WERI-Rb-1 (cell line): Measurements from ENCODE around the gene MMP19.

ENCODE experiments used
- DNase-seq: peaks from one replicate; pipeline ENCODE4 v3.0.0-alpha.2; 2020
- H3K27ac ChIP-seq: fragments of 250-450 bp; sonication (Bioruptor Pico); 2 replicates; pipeline ENCODE4 v1.5.1; 2020; ENCODE audit warnings: mild to moderate bottlenecking, moderate library complexity
- H3K27me3 ChIP-seq: fragments of 250-450 bp; sonication (Bioruptor Pico); 2 replicates; pipeline ENCODE4 v1.5.1; 2021; ENCODE audit warnings: mild to moderate bottlenecking, low read depth, moderate library complexity; ENCODE audit not compliant: insufficient read depth, severe bottlenecking
- H3K36me3 ChIP-seq: fragments of 250-450 bp; sonication (Bioruptor Pico); 2 replicates; pipeline ENCODE4 v1.5.1; 2020; ENCODE audit warnings: mild to moderate bottlenecking, moderate library complexity
- H3K4me3 ChIP-seq: 2 replicates; pipeline ENCODE4 v1.5.1; 2011; ENCODE audit warnings: low read depth, mild to moderate bottlenecking, control low read depth, low read length
- H3K9me3 ChIP-seq: fragments of 250-450 bp; sonication (Bioruptor Pico); 2 replicates; pipeline ENCODE4 v1.5.1; 2021; ENCODE audit warnings: mild to moderate bottlenecking, moderate library complexity; ENCODE audit not compliant: severe bottlenecking
- TF ChIP-seq, protein P1 (sequence below): IDR thresholded peaks from 2 replicates; pipeline ENCODE4 v1.5.1; 2011; ENCODE audit warnings: low read depth, mild to moderate bottlenecking, control low read depth, inconsistent platforms, low read length

MMP19 gene, protein sequence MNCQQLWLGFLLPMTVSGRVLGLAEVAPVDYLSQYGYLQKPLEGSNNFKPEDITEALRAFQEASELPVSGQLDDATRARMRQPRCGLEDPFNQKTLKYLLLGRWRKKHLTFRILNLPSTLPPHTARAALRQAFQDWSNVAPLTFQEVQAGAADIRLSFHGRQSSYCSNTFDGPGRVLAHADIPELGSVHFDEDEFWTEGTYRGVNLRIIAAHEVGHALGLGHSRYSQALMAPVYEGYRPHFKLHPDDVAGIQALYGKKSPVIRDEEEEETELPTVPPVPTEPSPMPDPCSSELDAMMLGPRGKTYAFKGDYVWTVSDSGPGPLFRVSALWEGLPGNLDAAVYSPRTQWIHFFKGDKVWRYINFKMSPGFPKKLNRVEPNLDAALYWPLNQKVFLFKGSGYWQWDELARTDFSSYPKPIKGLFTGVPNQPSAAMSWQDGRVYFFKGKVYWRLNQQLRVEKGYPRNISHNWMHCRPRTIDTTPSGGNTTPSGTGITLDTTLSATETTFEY

DNA sequence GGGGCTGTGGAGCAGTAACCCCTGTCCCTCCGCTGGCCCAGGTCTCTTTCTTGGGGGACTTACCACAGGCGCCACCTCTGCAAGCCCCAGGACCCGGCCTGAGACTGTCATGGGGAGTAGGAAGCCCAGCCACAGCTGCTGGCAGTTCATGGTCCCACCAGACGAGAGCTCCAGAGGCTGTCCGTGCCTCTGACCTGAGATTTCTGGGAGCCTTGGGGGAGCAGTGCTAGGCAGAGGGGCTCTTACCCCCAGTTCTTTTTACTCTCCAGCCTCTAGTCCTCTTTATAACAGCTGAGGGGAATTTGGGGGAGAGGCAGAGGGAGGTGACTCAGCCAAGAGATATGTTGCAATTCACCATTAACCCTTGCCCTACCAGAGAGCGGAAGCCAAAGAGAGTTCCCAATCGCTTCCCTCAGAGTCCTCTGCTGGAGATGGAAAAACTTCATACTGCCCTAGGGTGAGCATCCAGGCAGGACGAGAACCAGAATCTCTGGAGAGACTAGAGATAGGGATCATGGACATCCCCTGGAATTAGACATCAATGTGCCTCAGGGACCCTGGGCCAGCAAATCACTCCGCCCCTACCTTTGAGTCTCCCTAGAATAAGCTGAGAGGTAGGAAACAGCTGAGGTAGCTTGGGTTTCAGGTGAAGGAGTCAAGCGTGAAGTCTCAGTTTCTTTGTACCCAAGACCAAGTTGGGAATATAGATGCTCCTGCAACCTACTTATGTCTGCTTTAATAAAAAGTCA lies at the start of gene MMP19:
TSS of gene MMP19 (minus strand) at position 256 of the 749 bp plus-strand sequence. CDS start at position 150, 106 bp downstream.
- Histone ChIP-seq H3K36me3 (no peaks in the 10 kb centered on the region), H3K27ac (no peak within 1 kb of the TSS), H3K27me3 (no peaks in the 10 kb centered on the region), H3K4me3 (no peak within 1 kb of the TSS), H3K9me3 (no peaks in the 10 kb centered on the region)
- DNase-seq = no peak
- TF ChIP-seq, protein P1, sequence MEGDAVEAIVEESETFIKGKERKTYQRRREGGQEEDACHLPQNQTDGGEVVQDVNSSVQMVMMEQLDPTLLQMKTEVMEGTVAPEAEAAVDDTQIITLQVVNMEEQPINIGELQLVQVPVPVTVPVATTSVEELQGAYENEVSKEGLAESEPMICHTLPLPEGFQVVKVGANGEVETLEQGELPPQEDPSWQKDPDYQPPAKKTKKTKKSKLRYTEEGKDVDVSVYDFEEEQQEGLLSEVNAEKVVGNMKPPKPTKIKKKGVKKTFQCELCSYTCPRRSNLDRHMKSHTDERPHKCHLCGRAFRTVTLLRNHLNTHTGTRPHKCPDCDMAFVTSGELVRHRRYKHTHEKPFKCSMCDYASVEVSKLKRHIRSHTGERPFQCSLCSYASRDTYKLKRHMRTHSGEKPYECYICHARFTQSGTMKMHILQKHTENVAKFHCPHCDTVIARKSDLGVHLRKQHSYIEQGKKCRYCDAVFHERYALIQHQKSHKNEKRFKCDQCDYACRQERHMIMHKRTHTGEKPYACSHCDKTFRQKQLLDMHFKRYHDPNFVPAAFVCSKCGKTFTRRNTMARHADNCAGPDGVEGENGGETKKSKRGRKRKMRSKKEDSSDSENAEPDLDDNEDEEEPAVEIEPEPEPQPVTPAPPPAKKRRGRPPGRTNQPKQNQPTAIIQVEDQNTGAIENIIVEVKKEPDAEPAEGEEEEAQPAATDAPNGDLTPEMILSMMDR = no peak

DNA sequence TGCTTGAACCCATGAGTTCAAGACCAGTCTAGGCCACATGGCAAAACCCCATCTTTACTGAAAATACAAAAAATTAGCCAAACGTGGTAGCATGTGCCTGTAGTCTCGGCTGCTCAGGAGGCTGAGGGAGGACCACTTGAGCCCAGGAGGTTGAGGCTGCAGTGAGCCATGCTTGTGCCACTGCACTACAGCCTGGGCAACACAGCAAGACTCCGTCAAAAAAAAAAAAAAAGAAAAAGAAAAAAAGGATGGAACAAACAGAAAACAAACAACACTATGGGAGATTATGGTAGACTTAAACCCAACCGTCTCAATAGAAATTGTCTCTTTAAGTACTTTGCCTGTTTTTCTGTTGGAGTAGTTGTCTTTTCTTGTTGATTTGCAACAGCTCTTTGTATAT lies 48.6 kb upstream of the MMP19 start:
- H3K36me3 ChIP-seq = no peaks in the 10 kb centered on the region
- TF ChIP-seq, protein P1 = no peak
- no peak overlapping the region for H3K4me3 ChIP-seq
- no peaks in the 10 kb centered on the region for H3K27me3 ChIP-seq
- H3K9me3 ChIP-seq = no peaks in the 10 kb centered on the region
- DNase-seq = no peak
- no peak overlapping the region for H3K27ac ChIP-seq

DNA sequence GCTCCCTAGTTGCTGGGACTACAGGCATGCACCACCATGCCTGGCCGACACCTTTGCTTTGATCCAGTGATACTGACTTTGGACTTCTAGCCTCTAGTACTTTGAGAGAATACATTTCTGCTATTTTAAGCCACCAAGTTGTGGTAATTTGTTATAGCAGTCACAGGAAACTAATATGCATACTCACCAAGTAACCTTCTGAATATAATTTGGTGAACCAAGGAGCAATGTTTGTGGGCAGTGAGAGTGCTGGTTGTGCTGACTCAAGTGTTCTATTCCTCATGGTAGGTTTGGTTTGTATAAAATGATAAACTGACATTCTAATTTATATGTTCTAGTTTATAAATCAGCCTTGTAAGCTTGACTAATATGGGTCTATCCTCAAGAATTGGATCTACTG lies 42.4 kb upstream of the MMP19 start:
- H3K27me3 ChIP-seq = no peaks in the 10 kb centered on the region
- no peak for DNase-seq
- TF ChIP-seq, protein P1 = no peak
- no peaks in the 10 kb centered on the region for H3K36me3 ChIP-seq
- no peak overlapping the region for H3K27ac ChIP-seq
- no peaks in the 10 kb centered on the region for H3K9me3 ChIP-seq
- no peak overlapping the region for H3K4me3 ChIP-seq

DNA sequence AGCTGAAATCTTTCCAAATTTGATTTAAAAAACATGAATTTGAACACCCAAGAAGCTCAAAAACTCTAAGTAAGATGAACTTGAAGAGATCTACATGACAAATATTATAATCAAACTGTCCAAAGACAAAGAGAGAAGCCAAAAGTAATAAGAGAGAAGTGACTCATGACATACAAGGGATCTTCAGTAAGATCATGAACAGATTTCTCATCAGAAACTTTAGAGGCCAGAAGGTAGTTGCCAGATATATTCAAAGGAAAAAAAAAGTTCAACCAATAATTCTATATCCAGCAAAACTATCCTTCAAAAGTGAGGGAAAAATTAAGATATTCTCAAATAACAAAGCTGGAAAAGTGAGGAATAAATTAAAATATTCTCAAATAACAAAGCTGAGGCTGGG lies 35.1 kb upstream of the MMP19 start:
- no peak overlapping the region for H3K4me3 ChIP-seq
- H3K27ac ChIP-seq = no peak overlapping the region
- H3K27me3 ChIP-seq = no peaks in the 10 kb centered on the region
- H3K36me3 ChIP-seq = no peaks in the 10 kb centered on the region
- no peak for DNase-seq
- TF ChIP-seq, protein P1 = no peak
- H3K9me3 ChIP-seq = peaks cover 3% of the 10 kb centered on the region

DNA sequence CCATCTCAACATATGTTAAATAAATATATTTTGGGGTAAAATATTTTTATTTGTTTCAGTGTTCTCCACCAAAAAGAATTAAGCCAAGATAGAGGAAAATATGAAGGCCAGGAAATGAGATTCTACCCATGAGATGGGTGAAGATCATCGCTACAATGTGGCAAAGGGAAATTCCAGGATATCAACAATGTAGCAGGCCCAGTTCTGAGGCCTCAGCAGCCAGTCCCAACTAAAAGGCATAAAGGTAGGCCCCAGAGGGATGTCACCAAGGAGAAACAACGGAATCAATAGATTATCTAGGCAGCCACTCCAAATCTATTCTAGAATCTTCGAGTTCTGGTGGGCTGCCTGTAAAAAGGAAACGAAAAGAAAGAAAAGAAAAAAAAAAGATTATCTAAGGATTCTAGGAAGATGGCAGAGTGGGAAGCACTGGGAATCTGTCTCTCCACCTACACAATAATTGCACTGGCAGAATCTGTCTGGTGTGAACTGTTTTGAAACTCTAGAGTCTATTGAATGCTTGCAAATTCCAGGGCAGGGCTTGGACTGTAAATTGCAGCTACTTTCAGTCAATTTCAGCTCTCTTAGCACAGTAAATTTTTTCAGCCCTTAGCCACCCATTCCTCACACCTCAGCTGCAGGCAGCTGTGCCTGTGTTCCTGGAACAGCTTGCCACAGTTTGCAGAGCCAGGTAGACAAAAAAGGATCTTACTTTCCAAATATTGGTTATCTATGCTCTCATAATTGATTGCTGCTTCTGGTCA lies 33.1 kb upstream of the MMP19 start:
- Histone ChIP-seq H3K27ac (no peak overlapping the region), H3K27me3 (no peaks in the 10 kb centered on the region), H3K36me3 (no peaks in the 10 kb centered on the region), H3K9me3 (peaks cover 3% of the 10 kb centered on the region), H3K4me3 (no peak overlapping the region)
- TF ChIP-seq, protein P1 = no peak
- no peak for DNase-seq
